ENCODE results near the gene E2F7. TPM values are rescaled to one million over a fixed set of nuclear protein-coding genes. Genes with fewer than 3 reads are reported as not detected.

E2F7 gene
- total and polyA plus RNA-seq, 2 of the 8 experiments (the other 6 are each of a cell fraction or from before 2014, with no cell fraction given), result 8.8 to 18.5 TPM

DNA sequence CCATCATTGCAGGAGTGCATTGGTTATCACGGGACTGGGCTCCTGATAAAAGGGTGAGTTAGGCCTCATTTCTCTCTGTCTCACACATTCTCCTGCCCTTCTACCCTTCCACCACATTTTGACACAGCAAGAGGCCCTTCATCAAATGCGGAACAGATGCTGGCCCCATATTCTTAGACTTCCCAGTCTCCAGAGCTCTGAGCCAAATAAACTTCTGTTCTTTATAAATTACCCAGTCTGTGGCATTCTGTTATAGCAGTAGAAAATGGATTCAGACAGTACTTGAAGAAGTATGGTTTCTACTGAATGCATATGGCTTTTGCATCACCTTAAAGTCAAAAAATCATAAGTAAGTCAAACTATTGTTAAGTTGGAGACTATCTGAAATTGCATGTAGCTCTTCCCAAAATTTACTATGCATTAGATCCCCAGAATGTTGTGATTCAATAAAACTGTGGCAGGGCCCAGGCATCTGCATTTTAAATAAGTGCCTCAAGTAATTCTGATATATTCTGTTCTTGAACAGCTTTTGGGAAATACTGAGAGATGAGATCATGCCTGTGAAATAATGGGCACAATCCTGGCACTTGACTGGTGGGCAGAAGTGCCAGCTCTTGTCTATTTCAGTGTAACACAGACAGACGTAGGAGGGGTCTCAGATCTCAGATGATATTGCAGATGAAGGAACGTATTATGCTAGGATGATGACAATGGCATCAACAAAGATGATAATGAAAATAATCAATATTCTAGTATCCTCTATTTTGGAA, 68.2 kb downstream of the E2F7 start:
- H2BK5ac ChIP-seq (ENCODE audit: low read depth, low read length), result no peak overlapping the region
- no peaks in the 10 kb centered on the region for H4K20me1 ChIP-seq (replicated peaks in 1 of 2; ENCODE audit: control insufficient read depth in 1 of 2, insufficient read depth in 2 of 2, low read length in 2 of 2)
- no peak overlapping the region for H3K56ac ChIP-seq (replicated peaks; ENCODE audit: insufficient read length, low read depth, low read length)
- H3K4me1 ChIP-seq (replicated peaks in 1 of 4; ENCODE audit: control insufficient read depth in 3 of 4, insufficient read depth in 4 of 4, low read length in 3 of 4), result no peaks in the 10 kb centered on the region
- H2BK15ac ChIP-seq (ENCODE audit: low read length), result no peak overlapping the region
- H3K23ac ChIP-seq (ENCODE audit: insufficient read length), result no peak overlapping the region
- no peaks in the 10 kb centered on the region for H3K79me1 ChIP-seq (ENCODE audit: low read depth, low read length)
- CTCF ChIA-PET (ENCODE audit: partially characterized antibody), result interaction anchor here (1.5 to 5.6 kb wide), 3 partner anchors 14 to 31 kb away, joined by 3 to 47 read pairs (median 8); no protein-coding TSS in a partner anchor
- no peak overlapping the region for H3K4ac ChIP-seq (replicated peaks; ENCODE audit: insufficient read length, low read depth, low read length)
- no peak for FAIRE-seq
- H3K79me2 ChIP-seq (ENCODE audit: control insufficient read depth in 1 of 2, insufficient read depth in 2 of 2, low read length in 2 of 2), result no peaks in the 10 kb centered on the region
- no peak overlapping the region for H4K8ac ChIP-seq (ENCODE audit: extremely low read depth, insufficient read depth, low read length)
- no peak for DNase-seq (ENCODE audit: low read depth in 1 of 2, low spot score in 2 of 2)
- H2BK20ac ChIP-seq (ENCODE audit: low read length), result no peak overlapping the region
- H3K23me2 ChIP-seq (ENCODE audit: low read depth, low read length), result peaks cover 2% of the 10 kb centered on the region; the same call in 1 of the 2 replicates
- H3K27me3 ChIP-seq (replicated peaks in 1 of 4; ENCODE audit: control insufficient read depth in 3 of 4, extremely low read depth in 1 of 4, insufficient read depth in 3 of 4, low read length in 3 of 4), result no peaks in the 10 kb centered on the region
- H4K91ac ChIP-seq (replicated peaks; ENCODE audit: insufficient read length, low read length), result no peak overlapping the region
- H3K4me3 ChIP-seq (ENCODE audit: extremely low read depth in 1 of 4, insufficient read depth in 2 of 4, low read depth in 3 of 4, low read length in 4 of 4), result no peak overlapping the region
- no peak overlapping the region for H3K18ac ChIP-seq (ENCODE audit: extremely low read depth, low read length)
- POLR2A ChIA-PET (ENCODE audit: partially characterized antibody), result interaction anchor here (0.7 kb wide), 1 partner anchor 105 kb away, joined by 3 read pairs; no protein-coding TSS in a partner anchor
- H3K27ac ChIP-seq (ENCODE audit: low read depth, low read length), result no peak overlapping the region
- no peak overlapping the region for H3K4me2 ChIP-seq (ENCODE audit: insufficient read depth in 1 of 2, low read depth in 2 of 2, low read length in 2 of 2)
- no peak overlapping the region for H4K5ac ChIP-seq (ENCODE audit: insufficient read length, low read depth, low read length)
- WGBS, 2 experiments (ENCODE audit: extremely low coverage in 1 of 2, insufficient coverage in 1 of 2, insufficient read length in 1 of 2, insufficient replicate concordance in 2 of 2, low coverage in 1 of 2, low lambda C conversion rate in 2 of 2, missing lambda C conversion rate in 1 of 2), result 88% methylated on average over 4 of the region's 4 CpGs; no CpG with 5 or more reads in 1 of the 2 experiments
- no peaks in the 10 kb centered on the region for H3K9me3 ChIP-seq (ENCODE audit: insufficient read depth in 2 of 2, low read depth in 1 of 2, low read length in 1 of 2)
- H2AFZ ChIP-seq (ENCODE audit: low read length), result no peak overlapping the region
- H2AK5ac ChIP-seq (ENCODE audit: low read depth, low read length), result no peak overlapping the region
- no peak overlapping the region for H3K14ac ChIP-seq (ENCODE audit: insufficient read length)
- no peak overlapping the region for H2BK120ac ChIP-seq (replicated peaks; ENCODE audit: low read depth, low read length)
- H2BK12ac ChIP-seq (ENCODE audit: low read depth, low read length), result no peak overlapping the region
- no peaks in the 10 kb centered on the region for H3K36me3 ChIP-seq (ENCODE audit: control insufficient read depth in 2 of 4, insufficient read depth in 4 of 4, low read length in 3 of 4)
- H3K9ac ChIP-seq (replicated peaks in 1 of 4; ENCODE audit: extremely low read depth in 1 of 4, low read depth in 3 of 4, low read length in 3 of 4), result no peak overlapping the region
- TF ChIP-seq SP2 (IDR thresholded peaks at IDR 0.05; ENCODE audit: low read length), result no peak
- no peak for TF ChIP-seq CREB1 (IDR thresholded peaks at IDR 0.05)
- no peak for TF ChIP-seq MAX (IDR thresholded peaks at IDR 0.05)
- TF ChIP-seq PHF8 (conservative IDR thresholded peaks at IDR 0.05; ENCODE audit: low read depth, low read length), result no peak
- no peak for TF ChIP-seq SP4 (IDR thresholded peaks at IDR 0.05; ENCODE audit: low read length)
- TF ChIP-seq POU5F1 (IDR thresholded peaks at IDR 0.05; ENCODE audit: low read depth, low read length), result no peak
- no peak for TF ChIP-seq CHD2 (IDR thresholded peaks at IDR 0.05; ENCODE audit: low read length)
- TF ChIP-seq BACH1 (IDR thresholded peaks at IDR 0.05; ENCODE audit: low read length), result no peak
- TF ChIP-seq BCL11A (IDR thresholded peaks at IDR 0.05; ENCODE audit: low read depth in 2 of 2, low read length in 2 of 2), result no peak
- no peak for TF ChIP-seq RAD21 (IDR thresholded peaks at IDR 0.05 in 1 of 2, conservative IDR thresholded peaks at IDR 0.05 in 1 of 2; ENCODE audit: low read depth in 2 of 2, low read length in 2 of 2)
- TF ChIP-seq FOSL1 (IDR thresholded peaks at IDR 0.05; ENCODE audit: insufficient read depth, low read depth, low read length), result no peak
- TF ChIP-seq KDM4A (IDR thresholded peaks at IDR 0.05; ENCODE audit: low read depth, low read length, severe bottlenecking), result no peak
- no peak for TF ChIP-seq CBX8 (IDR thresholded peaks at IDR 0.05; ENCODE audit: borderline replicate concordance, low read depth, low read length)

Measured in H1 (cell line).